NCI-H2081 treated with DMSO at 0.1 percent for 48 hours (cell line): ENCODE measurements around the gene FXR2.
"Not testable (repeated sequence)": the region's sequence is repeated elsewhere in the genome, so short reads cannot be mapped to it uniquely, and the experiment has no call there.

Experiments
- DNase-seq: peaks from one replicate; lab custom pipeline; 2025; lab: John Stamatoyannopoulos, UW

The FXR2 gene

DNA sequence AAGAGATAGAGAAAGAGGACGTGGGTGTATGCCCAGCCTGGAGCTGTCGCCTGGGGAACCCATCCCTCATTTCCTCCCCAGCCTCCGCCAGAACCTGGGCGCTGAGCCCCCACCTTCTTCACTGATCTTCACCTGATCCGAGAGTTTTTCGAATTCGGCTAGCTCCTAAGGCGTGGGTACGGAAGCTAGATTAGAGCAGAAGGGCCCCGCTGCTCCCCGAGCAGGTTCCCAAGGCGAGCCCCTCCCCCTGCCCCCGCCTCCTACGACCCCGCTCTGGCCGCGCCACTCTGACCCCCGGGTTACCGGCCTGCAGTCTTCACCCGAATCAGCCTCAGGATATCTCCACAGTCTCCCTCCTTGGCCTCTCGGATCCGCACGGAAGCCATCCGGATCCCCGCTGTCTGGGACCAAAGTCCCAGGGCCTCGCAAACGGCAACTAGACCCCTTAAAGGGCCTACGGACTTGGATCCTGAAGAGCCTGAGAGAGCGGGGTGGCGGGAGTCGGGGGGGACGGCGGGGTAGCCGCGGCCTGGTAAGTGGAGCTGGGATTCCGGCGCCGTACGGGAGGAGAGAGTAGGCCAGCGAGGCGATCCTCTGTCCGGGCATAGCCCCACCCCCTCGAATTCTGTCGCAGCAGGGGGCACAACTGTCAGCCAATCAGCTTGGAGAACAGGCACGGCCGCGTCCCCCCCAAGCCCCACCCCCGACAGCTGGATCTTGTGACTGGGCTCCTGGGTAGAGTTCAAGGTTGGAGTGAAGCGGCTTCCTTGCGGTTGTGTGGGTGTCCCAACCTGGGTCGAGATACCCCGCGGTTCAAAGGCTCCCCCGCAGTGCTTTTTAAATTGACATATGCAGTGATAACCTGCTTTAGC lies 12.8 kb upstream of the FXR2 start, which contains the start of gene SAT2:
Gene SAT2 (minus strand): TSS at position 572 of the 872 bp plus-strand sequence. CDS start 186 bp downstream, at position 386.
- DNase-seq: no peak

- DNase-seq: no peak
Observed at GRCh38 chr17:7626956-7627249, 12.2 kb upstream of the FXR2 start.

- DNase-seq: no peak
Observed at GRCh38 chr17:7626307-7626706, 11.6 kb upstream of the FXR2 start.

- not testable (repeated sequence) for DNase-seq
Observed at GRCh38 chr17:7625749-7626148, 11.1 kb upstream of the FXR2 start.

DNA sequence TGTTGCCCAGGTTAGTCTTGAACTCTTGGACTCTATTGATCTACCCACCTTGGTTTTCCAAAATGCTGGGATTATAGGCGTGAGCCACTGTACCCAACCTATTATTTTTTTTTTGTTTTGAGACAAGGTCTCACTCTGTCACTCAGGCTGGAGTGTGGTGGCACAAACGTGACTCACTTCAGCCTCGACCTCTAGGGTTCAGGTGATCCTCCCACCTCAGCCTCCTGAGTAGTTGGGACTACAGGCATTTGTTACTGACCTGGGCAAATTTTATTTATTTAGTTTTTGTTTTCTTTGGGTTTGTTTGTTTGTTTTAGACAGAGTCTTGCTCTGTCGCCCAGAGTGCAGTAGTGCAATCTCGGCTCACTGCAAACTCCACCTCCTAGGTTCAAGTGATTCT lies 9.0 kb upstream of the FXR2 start:
- no peak for DNase-seq

- no peak for DNase-seq
Observed at GRCh38 chr17:7620835-7621234, 6.1 kb upstream of the FXR2 start.

- DNase-seq: no peak
Observed at GRCh38 chr17:7618608-7619007, 3.9 kb upstream of the FXR2 start.

- DNase-seq: no peak
Observed at GRCh38 chr17:7615265-7615747, 609 bp upstream of the FXR2 start.

DNA sequence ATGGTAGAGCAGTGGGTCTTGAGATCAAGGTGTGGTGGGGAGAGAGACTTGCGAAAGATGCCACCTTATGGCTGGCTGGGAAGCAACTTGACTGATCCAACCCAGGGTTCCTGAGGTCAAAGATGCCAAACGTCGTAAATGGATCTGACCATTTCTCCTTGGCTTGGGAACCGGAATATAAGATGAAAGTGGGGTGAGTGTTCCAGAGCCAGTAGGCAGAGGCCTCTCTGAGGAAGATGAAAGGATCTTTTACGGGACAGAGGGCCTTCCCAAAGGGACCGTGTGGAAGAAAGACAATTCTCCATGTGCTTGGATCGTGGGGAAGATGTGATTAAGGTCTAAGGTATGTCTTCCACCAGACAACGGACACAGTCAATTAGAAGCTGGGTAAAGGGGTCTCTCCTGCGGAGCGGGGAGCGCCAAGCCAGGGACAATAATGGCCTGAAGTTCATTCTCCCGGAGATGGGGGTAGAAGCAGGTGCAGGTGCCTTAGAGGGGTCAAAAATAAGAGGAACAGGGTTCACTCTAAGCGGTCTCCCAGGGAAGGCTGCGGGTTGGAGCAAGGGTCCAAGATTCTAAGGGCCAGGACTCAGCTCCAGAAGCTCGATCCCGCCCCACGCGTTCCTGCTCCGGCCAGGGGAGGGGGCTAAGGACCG lies 800 bp downstream of the FXR2 start:
- no peak for DNase-seq

GRCh38 chr17:7612294-7612640 lies 2.4 kb downstream of the FXR2 start:
- no peak for DNase-seq

- DNase-seq: no peak
Observed at GRCh38 chr17:7611635-7612293, 2.9 kb downstream of the FXR2 start.

DNA sequence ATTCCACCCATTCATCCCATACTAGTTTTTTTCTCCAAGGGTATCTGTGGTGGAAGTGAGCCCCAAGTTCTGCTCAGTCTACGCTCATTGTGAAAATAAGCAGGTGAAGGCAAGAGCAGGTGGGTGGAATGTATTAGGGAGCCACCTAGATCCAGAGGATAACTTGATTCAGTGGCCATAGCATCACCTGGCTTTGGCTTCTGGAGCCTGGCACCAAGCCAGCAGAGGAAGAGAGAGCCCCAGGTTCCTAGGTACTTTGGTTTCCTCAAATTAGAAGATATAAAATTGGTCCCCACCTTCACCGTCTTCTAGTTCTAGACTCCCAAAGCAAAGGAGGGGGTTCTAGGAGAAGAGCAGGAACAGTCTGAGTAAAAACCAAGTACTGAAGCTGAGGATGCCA lies 4.1 kb downstream of the FXR2 start:
- DNase-seq: no peak

GRCh38 chr17:7606280-7606679 lies 8.4 kb downstream of the FXR2 start:
- no peak for DNase-seq

DNA sequence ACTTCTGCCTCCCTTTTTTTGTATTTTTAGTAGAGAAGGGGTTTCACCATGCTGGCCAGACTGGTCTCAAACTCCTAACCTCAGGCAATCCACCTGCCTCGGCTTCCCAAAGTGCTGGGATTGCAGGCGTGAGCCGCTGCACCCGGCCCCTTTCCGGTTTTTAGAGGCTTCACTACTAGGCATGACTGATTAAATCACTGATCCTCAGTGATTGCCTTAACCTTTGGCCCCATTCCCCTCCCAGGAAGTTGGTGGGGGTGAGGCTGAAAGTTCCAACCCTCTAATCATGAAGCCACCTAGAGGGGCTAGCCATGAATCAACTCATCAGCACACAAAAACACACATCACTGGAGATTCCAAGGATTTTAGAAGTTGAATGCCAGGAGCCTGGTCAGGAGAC lies 17.1 kb downstream of the FXR2 start:
- DNase-seq: not testable (repeated sequence)

GRCh38 chr17:7593296-7593695 lies 21.4 kb downstream of the FXR2 start:
- no peak for DNase-seq

- no peak for DNase-seq
Observed at GRCh38 chr17:7592422-7593021, 22.2 kb downstream of the FXR2 start.

- DNase-seq: no peak
Observed at GRCh38 chr17:7591596-7591995, 23.1 kb downstream of the FXR2 start.

DNA sequence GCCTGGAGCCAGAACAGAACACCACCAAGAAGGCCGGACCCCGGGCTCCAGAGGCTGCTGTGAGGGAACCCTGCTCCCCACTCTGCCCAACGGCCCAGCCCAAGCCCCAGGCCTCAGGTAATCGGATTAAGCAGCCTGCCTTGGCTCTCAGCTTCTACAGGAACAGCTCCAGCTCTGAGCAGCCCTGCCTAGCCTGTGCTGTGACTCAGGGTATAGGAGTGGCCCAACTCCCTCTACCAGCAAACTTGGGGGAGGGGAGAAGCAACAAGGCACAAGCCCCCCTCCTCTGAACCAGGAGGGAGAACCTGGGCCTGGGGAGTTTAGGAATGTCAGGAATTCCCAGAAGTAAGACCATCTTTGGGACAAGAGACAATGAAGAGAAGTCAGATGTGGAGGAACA lies 24.0 kb downstream of the FXR2 start:
- DNase-seq: no peak

DNA sequence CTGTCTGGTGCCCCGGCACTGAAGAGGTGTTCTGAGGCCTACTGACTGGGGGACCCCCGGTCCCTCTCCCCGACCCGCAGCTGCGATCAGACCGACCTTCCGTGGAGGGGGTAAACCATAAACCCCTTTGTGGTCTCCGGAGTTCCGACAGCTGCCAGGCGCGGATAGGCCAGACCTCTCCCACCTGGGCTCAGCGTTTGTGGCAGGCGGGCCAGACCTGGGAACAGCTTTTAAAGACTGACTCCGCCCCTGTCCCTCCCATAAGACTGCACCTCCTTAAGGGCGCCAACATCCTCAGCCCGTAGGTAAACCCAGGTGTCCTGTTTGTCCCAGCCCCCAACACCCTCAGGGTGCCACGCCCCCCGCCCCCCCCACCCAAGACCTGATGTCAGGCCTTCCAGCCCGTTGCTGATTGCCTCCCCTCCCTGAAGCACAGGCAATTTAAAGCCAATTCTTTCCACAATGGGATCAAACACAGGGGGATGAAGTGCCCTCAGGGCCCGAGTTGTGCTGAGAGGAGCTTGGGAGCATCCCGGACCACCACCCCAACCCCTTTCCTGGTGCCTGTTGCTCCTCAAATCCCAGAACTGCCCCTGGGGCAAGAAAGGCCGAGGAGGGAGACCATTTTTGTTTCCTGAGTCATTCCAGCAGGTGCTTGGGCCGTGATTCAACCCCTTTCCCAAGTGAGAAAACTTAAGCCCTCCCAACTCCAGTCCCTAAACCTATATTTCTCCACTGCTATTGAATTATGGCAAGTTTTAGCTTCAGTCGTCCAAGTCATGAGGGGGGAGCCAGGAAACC lies 24.6 kb downstream of the FXR2 start, which contains the start of gene SOX15:
Gene SOX15 (minus strand): TSS at position 204 of the 801 bp plus-strand sequence. CDS start 418 bp downstream, outside the sequence.
- no peak for DNase-seq

GRCh38 chr17:7589204-7589868 lies 25.4 kb downstream of the FXR2 start:
- no peak for DNase-seq
